ENCODE data around the gene PRICKLE2. TPM values are rescaled to one million over a fixed set of nuclear protein-coding genes. Genes with fewer than 3 reads are reported as not detected.

Gene PRICKLE2
- total RNA-seq, 1 experiment from 2014 or later = 3.2 TPM

DNA sequence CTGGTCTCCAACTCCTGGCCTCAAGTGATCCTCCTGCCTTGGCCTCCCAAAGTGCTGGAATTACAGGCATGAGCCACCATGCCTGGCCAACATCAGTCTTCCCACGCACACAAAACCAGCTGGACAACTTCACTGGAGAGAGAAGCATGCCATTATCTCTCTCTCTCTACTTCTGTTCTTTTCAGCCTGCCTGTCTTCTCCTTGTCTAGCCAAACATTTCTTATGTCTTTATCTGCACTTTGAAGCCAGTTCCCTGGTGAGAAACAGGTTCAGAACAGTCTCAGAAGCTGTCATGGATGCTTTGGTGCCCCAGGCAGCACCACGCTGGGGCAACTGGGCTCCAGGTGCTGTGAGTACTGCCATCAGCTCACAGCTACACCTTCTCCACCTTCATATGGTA is 79.8 kb downstream of the PRICKLE2 start:
- Histone ChIP-seq H3K9ac (ENCODE audit: extremely low read depth, insufficient read length, low read length) (no peak overlapping the region), H3K79me1 (ENCODE audit: insufficient read depth, low read depth, low read length, poor library complexity, severe bottlenecking) (no peaks in the 10 kb centered on the region), H2BK120ac (ENCODE audit: low read depth, low read length, poor library complexity, severe bottlenecking) (no peak overlapping the region), H3K4me1 (ENCODE audit: insufficient read depth, low read length) (peaks cover 5% of the 10 kb centered on the region; the same call in 1 of the 2 replicates), H4K91ac (ENCODE audit: insufficient read length, low read depth, low read length) (no peak overlapping the region), H4K20me1 (ENCODE audit: control insufficient read depth, insufficient read depth, insufficient read length) (no peaks in the 10 kb centered on the region), H4K5ac (ENCODE audit: insufficient read length, low read depth, low read length) (no peak overlapping the region), H3K27ac (ENCODE audit: insufficient read length, low read depth, low read length) (no peak overlapping the region), H3K27me3 (ENCODE audit: insufficient read depth, low read length) (no peaks in the 10 kb centered on the region), H3T11ph (ENCODE audit: low read length) (no peak overlapping the region), H2BK5ac (ENCODE audit: insufficient read length, low read length) (no peak overlapping the region), H3K9me3 (ENCODE audit: control insufficient read depth, low read depth, low read length) (no peaks in the 10 kb centered on the region), H2AK5ac (ENCODE audit: insufficient read length, low read length) (no peak overlapping the region), H3K4ac (ENCODE audit: low read depth, low read length) (no peak overlapping the region), H3K4me2 (ENCODE audit: insufficient read depth, insufficient read length, low read length) (no peak overlapping the region), H3K79me2 (ENCODE audit: insufficient read depth, low read length) (no peaks in the 10 kb centered on the region), H3K18ac (ENCODE audit: insufficient read length, low read depth, low read length) (no peak overlapping the region), H2BK20ac (ENCODE audit: low read depth, low read length, poor library complexity, severe bottlenecking) (no peak overlapping the region), H3K23me2 (ENCODE audit: insufficient read length, low read depth, low read length, poor library complexity, severe bottlenecking) (no peaks in the 10 kb centered on the region), H4K8ac (replicated peaks; ENCODE audit: insufficient read length, low read depth, low read length) (no peak overlapping the region), H3K14ac (ENCODE audit: insufficient read depth, low read length) (no peak overlapping the region), H2BK12ac (ENCODE audit: insufficient read length, low read depth, low read length) (no peak overlapping the region), H3K23ac (ENCODE audit: insufficient read length, low read depth, low read length) (no peak overlapping the region), H2AFZ (ENCODE audit: low read length) (no peak overlapping the region), H3K56ac (ENCODE audit: insufficient read length, low read depth, low read length) (no peak overlapping the region), H2BK15ac (ENCODE audit: low read depth, low read length) (no peak overlapping the region)
- Mint-ChIP-seq H3K9me3 (no peaks in the 10 kb centered on the region), H3K4me3 (no peak overlapping the region), H3K4me1 (peaks cover 21% of the 10 kb centered on the region in 2 experiments), H3K27ac (no peak overlapping the region), H3K27me3 (ENCODE audit: low read depth) (no peaks in the 10 kb centered on the region), H3K36me3 (ENCODE audit: insufficient read depth in 1 of 3, low read depth in 3 of 3) (peaks cover 7 to 10% (median 10%) of the 10 kb centered on the region in 3 experiments; a peak in 6 of 7 replicates)
- TF ChIP-seq, protein P1, sequence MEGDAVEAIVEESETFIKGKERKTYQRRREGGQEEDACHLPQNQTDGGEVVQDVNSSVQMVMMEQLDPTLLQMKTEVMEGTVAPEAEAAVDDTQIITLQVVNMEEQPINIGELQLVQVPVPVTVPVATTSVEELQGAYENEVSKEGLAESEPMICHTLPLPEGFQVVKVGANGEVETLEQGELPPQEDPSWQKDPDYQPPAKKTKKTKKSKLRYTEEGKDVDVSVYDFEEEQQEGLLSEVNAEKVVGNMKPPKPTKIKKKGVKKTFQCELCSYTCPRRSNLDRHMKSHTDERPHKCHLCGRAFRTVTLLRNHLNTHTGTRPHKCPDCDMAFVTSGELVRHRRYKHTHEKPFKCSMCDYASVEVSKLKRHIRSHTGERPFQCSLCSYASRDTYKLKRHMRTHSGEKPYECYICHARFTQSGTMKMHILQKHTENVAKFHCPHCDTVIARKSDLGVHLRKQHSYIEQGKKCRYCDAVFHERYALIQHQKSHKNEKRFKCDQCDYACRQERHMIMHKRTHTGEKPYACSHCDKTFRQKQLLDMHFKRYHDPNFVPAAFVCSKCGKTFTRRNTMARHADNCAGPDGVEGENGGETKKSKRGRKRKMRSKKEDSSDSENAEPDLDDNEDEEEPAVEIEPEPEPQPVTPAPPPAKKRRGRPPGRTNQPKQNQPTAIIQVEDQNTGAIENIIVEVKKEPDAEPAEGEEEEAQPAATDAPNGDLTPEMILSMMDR (conservative IDR thresholded peaks at IDR 0.05) = no peak
- no peak for DNase-seq
- no CpG with 5 or more reads among the region's 2 CpGs for WGBS (ENCODE audit: extremely low coverage, insufficient read length, low lambda C conversion rate)
